IMR-90 (cell line): ENCODE data around the gene NISCH.

Source experiments
- ELK1 ChIP-seq: fragments of 150-350 bp; IDR thresholded peaks from 2 replicates; pipeline ENCODE4 v1.6.1; 2016; ENCODE audit warnings: low read depth, mild to moderate bottlenecking, low read length, moderate library complexity, borderline replicate concordance
- MAZ ChIP-seq: IDR thresholded peaks from 2 replicates; pipeline ENCODE4 v1.6.1; 2012; ENCODE audit warnings: low read depth, mild to moderate bottlenecking, low read length, improper control_type of control experiment, moderate library complexity, borderline replicate concordance
- NFE2L2 ChIP-seq: fragments of 150-350 bp; IDR thresholded peaks from 2 replicates; pipeline ENCODE4 v1.6.1; 2016; ENCODE audit warnings: low read depth, mild to moderate bottlenecking, low read length
- POLR2A ChIP-seq: IDR thresholded peaks from 2 replicates; pipeline ENCODE4 v1.6.1; 2012; ENCODE audit warnings: mild to moderate bottlenecking, low read depth, low read length
- RAD21 ChIP-seq: IDR thresholded peaks from 2 replicates; pipeline ENCODE4 v1.6.1; 2012; ENCODE audit warnings: low read length, improper control_type of control experiment
- RCOR1 ChIP-seq: IDR thresholded peaks from 2 replicates; pipeline ENCODE4 v1.6.1; 2012; ENCODE audit warnings: mild to moderate bottlenecking, low read length, improper control_type of control experiment; ENCODE audit not compliant: insufficient replicate concordance
- USF2 ChIP-seq: fragments of 150-350 bp; IDR thresholded peaks from 2 replicates; pipeline ENCODE4 v1.6.1; 2017; ENCODE audit warnings: mild to moderate bottlenecking, antibody characterized with exemption, low read length, low read depth
- TF ChIP-seq, protein P1 (sequence below): conservative IDR thresholded peaks from 2 replicates; pipeline ENCODE4 v1.5.1; 2012; ENCODE audit warnings: mild to moderate bottlenecking, low read depth, low read length, improper control_type of control experiment

GRCh38 chr3:52408466-52408865 lies 46.9 kb upstream of the NISCH start:
- TF ChIP-seq, protein P1, sequence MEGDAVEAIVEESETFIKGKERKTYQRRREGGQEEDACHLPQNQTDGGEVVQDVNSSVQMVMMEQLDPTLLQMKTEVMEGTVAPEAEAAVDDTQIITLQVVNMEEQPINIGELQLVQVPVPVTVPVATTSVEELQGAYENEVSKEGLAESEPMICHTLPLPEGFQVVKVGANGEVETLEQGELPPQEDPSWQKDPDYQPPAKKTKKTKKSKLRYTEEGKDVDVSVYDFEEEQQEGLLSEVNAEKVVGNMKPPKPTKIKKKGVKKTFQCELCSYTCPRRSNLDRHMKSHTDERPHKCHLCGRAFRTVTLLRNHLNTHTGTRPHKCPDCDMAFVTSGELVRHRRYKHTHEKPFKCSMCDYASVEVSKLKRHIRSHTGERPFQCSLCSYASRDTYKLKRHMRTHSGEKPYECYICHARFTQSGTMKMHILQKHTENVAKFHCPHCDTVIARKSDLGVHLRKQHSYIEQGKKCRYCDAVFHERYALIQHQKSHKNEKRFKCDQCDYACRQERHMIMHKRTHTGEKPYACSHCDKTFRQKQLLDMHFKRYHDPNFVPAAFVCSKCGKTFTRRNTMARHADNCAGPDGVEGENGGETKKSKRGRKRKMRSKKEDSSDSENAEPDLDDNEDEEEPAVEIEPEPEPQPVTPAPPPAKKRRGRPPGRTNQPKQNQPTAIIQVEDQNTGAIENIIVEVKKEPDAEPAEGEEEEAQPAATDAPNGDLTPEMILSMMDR: no peak
- TF ChIP-seq MAZ: no peak
- no peak for TF ChIP-seq RCOR1
- TF ChIP-seq RAD21: no peak
- TF ChIP-seq POLR2A: no peak
- TF ChIP-seq NFE2L2: no peak
- TF ChIP-seq USF2: no peak
- TF ChIP-seq ELK1: no peak
